ENCODE measurements around the gene CCR5.

DNA sequence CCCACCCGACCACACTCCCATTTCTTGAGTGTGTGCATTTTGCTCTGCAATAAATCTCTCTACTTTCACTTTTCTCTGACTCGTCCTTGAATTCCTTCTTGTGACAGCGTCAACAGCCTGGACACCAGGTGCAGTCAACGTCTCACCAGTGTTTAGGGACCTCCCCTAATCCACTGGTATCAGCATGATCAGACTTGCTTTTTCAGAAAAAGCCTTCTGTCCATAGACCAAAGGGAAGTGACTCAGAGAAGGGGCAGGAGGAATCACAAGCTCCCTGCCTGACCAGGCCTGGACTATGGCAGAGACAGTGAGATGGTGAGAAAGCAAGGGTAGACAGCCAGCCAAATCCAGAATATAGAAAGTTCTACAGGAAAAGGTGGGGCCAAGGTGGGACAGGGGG, 15.5 kb downstream of the CCR5 start:
- TF ChIP-seq CTCF (conservative IDR thresholded peaks at IDR 0.05; ENCODE audit: low read length): no peak
- no peak for TF ChIP-seq EZH2phosphoT487 (IDR thresholded peaks at IDR 0.05; ENCODE audit: borderline replicate concordance)
